ENCODE results near the gene TBC1D9B.

The TBC1D9B gene

DNA sequence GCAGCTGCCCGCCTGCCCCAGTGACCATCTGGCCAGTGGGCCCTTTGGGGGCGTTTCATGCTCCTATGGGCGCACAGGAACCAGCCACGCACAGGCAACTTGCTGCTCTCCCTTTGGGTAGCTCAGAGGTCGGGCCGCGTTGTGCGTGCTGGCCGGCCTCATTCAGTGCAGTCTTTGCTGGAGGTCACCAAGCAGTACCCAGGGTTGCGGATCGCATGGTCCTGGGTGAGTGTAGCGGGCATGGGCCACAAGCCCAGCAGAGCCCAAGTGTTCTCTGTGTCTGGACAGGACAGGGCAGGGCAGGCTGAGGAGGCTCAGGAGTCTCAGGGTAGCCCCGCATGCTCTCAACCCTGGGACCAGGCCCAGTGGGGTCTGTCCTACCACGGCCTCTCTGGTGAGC is 39.2 kb downstream of the TBC1D9B start:
- FAIRE-seq = no peak

DNA sequence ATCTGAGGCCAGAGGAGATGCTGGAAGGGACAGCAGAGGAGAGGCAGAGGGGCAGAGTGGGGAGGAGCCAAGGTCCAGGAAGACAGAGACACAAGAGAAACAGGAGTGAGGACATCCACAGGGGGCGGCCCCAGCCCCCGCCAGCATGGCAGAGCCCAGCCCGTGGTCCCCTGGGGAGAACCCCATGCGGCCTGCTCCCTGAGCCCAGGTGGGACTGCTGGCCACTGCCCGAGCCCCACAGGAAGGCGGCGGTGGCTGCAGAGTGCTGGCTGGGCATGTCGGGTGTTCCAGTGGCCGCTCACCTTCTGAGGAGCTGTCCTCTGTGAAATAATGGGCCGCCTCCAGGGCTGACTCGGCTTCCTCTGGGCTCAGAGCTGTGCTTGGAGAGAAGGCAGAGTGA is 40.2 kb downstream of the TBC1D9B start:
- no peak for FAIRE-seq

DNA sequence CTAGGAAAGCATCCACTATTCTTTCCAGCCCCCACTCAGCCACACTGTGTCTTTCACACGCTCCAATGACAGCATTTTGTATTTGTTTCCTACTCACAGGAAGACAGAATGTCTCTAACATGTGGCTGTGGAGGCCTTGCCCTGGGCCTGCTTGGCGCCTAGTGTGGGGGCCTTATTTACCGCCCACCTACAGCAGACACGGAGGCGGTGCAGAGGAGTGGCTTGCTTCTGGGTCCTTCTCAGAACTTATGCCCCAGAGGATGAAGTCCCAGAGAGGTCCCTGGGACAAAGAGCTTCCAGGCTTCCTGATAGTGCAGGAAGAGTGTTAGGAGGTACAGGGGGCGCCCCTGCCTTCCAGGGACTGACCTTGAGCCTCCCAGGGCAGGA is 40.6 kb downstream of the TBC1D9B start:
- FAIRE-seq = no peak

DNA sequence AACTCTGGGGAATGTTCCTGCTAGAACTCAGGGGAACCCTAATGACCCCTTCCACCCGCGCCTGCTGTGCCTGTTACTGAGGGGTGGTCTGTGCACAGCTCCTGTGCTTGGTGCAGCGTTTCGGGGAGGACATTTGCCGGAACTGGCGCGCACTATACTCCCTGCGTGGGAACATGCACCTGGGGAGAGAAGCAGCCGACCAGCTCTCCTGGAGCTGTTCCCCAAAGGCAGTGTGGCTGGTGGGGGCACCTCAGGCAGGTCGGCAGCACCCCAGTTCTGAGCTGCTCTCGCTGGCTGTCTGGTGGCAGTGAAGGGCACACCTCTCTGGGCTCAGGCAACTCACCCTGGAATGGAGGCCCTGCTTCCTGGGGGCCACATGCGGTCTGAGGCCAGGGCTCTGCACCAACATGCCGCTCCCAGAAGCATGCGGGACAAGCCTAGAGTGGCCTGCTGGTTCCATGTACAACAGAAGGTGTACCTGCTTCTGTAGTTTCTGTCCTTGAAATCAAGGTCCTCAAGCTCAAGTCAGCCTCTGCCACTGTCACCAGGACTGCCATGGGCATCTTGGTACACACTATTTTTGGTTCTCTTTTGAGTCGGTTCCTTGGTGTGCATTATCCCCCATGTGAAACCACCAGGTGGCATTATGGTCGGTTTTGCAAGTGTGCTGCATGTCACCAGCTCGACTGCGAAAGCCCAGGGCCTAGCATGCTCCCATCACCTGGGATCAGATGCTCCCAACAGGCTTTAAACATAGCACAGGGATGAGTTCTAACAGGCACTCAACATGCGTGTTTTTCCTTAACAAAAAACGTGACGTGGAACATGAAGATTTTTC is 41.2 kb downstream of the TBC1D9B start:
- no peak for FAIRE-seq

DNA sequence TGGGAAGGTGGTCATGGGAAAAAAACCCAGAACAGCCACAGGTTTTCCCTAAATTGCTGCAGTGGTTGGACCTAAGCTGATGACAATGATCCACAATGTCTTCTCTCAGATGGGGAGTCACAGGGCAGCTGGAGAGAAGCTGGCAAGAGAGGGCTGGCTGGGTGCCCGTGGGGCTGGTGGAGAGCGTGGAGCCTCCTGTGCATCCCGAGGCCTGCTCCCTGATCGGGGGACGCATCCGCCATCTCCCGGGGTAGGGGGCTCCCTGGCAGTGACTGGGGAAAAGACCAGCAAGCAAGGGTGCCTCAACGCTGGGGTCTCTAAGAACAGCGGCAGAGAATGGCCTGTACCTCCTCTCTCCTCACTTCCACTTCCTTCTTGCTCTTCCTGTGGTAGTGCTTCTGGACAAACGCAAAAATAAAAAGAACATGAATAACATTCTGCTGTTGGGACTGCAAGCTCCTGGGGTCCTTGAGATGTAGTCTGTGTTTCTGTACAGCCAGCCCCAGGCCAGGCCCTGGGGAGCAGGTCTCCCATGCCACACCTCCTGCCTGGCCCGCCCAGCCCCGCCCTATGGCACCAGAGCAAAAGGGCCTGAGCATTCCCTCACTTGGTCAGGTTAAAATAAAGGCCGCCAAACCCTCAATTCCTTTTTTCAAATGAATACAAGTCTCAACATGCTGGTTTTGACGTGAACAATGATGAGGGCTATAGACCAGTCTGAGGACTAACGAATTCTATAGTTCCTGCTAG is 42.0 kb downstream of the TBC1D9B start:
- FAIRE-seq = no peak

DNA sequence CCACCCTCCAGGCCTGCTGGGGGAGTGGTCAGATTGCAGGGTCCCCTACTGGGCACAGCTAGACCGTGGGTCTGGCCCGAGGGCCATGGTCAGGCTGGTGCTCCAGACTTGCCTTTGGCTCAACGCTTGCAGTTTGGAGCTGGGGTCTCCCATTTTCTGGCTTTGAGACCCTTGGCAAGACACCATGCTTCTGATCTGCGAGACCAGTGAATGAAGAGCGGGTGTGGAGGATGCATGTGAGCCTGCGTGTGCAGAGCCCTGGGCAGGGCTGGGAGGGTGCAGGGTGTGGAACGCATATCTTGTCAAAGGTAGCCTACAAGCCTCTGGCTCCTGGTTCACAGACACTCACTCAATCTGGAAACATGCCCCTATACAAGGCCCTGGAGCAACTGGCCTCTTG is 43.0 kb downstream of the TBC1D9B start:
- FAIRE-seq = no peak

DNA sequence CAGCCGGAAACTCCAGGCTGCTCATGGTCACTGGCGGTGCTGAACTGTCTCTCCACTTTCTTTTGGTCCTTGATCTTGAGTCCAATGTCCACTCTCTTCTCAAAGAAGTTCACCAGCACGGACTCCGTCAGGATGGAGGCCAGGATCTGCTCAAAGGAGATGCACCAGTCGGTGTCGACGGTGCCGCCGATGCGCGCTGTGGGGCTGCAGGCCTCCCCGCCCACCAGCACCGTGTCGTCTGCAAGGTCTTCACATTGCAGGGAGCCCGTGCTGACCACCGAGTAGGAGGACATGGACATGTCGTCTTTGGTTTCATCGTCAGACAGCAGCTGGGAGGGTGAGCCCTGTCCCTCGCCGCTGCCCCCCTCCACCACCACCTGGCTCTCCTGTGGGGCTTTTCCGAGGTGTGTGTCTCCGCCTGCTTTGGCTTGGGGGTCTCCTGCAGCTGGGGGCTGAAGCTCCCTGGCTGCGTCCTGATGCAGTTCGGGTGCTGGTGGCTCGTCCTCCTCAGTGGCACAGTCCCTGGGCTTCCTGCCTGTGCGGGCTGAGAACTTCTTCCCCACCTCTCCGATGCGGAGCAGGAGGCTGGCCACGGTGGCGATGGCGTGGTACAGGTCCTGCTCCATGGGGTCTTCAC is 44.1 kb downstream of the TBC1D9B start:
- FAIRE-seq = no peak

DNA sequence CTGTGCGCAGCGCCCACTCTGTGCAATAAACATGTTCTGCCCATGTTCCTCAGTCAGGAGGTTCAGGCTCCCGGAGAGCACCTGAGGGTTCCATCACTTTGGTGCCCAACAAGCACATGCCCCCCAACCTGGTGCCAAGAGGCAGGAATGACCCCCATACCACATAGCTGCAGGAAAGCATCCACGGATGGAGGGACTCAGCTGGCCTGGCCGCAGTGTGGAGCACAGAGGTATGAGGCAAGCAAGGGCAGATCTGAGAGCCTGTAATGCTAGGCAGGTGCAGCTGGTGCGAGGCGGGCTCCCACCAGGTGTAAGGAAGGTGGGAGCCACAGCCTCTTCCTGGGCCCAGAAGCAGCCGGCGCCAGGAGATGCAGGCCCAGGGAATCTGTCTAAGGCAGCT is 44.8 kb downstream of the TBC1D9B start:
- FAIRE-seq = no peak

DNA sequence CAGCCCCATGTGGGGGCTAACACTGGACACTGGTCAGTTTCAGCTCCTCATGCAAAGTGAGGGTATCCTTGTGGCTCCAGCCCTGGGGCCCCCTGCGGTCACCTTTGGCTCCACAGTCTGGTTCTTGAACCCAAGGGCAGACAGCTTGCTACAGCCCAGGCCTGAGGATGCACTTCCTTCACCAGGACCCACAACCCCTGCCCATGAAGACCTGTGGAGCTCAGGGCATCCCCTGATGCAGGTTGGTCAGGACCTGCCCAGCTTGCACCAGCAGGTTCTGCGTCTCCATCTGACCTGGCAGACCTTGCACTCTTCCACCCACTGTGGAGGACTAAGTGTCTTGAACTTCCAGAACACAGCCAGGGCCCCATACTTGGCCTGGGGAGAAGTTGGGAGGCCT is 45.4 kb downstream of the TBC1D9B start:
- FAIRE-seq = no peak

DNA sequence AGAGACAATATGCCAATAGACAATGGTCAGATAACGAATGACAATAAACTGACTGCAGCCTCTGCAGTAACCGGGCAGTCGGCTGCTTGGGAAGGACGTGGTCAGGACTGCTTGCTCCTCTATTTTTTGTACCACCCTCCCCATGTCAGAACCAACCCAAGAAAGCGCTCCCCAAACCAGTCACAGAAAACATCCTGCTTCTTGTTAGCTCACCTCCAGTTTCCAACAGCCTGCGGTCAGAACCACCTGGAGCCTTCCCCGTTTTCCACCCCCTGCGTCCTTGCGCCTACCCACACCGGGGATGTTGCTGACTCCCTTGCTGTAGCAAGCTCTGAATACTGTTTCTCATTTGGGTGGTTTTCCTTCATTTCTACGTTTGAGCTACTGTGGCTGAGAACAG is 47.4 kb downstream of the TBC1D9B start:
- FAIRE-seq = no peak

DNA sequence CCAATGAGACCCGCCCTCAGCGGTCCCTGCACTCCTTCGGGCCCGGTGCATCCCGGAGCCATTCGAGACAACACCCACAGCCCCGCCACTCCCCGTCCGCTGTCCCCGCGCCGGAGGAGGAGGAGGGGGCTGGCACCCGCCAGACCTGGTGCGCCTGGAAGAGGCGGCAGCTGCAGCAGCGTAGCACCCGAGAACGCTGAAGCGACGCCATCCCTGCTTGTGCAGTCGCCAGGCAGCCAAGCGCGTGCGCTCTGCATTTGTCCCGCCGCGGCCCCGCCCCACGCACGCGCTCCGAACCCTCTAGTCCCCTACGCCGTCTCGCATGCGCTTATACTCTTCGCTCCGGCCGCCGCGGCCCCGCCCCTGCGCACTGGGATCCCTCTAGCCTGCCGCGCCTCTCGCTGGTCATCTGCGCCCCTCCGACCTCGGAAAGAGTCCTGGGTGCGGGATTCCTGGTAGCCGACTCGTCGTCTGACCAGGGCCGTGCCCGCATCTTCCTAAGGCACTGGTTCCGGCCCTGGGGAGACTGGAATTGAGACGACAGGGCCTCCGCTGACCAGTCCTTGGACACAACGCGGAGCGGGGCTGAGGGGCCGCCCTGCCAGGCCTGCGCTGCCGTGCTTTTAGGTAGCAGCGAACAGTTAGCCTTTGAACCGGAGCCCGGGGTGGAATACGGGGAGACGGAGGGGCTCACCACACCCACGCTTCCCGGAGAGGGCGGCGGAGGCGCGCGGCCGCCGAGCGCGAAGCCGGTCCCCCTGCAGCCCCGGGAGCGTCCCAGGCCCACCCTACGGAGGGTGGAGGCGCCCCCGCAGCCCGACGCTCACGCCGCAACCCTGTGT is 48.9 kb downstream of the TBC1D9B start, which contains the start of gene MRNIP:
TSS of gene MRNIP (minus strand) at position 232 of the 842 bp plus-strand sequence. CDS start at position 211, 21 bp downstream.
- no peak for FAIRE-seq

DNA sequence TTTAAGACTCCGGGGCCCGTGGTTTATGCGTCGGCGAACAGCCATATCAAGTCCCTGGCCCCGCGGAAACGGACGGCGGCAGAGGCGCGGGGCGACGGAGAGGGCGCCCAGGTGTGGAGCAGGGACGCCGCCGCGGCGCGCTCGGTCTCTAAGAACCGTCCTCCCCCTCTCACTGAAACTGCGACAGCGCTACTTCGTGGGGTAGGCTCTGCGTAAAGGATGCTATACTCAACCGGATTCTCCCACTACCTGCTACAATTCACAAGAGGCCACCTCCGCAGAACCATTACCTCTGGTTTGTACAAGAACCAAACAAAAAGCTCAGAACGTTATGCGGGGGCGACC is 49.5 kb downstream of the TBC1D9B start:
- FAIRE-seq = no peak

DNA sequence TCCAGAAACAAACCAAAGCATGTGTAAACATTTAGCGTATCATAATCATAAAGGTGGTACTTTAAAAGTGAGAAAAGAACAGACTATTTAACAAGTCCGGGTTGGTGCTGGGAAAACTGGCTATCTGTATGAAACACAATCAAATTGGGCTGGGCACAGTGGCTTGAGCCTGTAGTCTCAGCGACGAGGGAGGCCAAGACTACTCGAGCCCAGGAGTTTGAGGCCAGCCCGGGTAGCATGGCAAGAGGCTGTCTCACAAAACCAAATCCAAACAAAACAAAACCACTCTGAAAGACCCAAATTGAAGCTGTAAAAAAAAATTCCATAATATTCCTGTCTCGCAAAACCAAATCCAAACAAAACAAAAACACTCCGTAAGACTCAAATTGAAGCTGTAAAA is 53.3 kb downstream of the TBC1D9B start:
- FAIRE-seq = no peak

DNA sequence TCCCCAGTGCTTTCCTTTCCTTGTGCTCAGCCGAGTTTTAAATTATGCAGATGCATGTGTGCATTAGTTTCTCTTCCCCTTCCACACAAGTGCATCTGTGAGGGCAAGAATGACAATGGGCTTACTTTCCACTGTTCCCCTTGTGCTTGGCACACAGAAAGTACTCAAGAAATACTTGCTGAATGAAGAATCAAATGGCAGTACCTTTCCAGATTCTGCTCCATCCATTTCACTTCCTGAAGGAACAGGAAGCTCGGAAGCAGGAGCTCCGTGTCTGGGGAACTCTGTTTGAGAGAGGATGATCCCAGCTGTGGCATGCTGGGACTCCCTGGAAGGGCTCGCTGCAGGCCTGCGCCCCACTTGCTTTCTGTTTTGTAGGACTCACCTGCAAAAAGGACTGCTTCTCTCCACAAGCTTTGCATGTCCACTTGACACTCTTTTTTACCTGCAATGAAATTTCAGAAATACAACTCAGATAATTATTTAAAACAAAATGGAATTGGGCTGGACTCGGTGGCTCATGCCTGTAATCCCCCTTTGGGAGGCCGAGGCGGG is 54.6 kb downstream of the TBC1D9B start:
- FAIRE-seq = no peak

DNA sequence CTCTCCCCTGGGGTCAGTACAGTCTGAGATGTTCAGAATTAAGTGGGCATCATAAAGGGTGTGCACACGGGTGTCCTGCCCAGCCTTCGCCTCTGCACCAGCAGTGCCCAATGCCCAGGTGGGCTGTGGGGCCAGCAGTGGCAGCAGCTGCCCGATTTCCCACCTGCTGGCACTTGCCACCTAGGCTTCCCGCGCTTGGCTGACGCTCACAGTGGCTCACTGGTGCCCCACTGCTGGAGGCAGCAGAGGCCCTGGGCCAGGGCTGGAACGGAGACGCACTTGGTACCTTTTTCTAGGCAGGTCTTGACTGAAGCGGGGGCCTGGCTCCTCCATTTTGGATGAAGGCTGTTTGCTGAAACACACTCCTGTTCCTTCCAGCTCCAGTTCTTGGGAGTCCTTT is 66.1 kb downstream of the TBC1D9B start:
- FAIRE-seq = no peak

DNA sequence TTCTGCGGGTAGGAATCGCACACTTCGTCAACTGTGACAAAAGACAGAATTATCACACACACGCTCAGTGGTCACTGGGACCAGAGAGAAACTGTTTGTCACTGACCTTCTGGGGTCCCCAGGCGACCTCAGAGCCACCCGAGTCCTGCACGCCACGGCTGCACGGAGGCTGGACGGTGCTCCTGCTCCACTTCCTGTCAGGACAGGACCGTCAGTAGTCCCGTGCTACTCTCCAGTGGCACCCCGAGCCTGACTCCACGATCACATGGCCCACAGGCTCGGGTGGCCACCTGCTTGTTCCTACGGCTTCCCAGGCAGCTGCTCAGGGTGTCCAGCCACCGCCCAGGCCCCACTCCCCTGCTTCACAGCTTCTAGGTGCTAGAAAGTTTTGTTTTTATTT is 66.9 kb downstream of the TBC1D9B start:
- FAIRE-seq = no peak

DNA sequence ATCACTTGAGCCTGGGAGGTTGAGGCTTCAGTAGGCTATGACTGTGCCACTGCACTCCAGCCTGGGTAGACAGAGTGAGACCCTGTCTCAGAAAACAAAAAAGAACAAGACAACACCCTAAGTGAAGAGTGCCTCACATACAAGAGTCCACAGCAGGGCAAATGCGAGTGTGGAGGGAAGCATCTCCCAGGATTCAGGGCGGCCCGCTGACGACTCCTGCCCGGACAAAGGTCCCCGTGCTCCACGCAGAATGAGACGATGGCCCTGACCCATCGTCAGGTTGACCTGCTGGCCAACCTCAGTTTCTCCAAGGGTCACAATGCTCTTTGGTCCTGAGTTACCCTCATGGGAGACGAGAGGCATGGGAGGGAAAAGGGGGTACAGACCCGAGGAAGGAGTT is 67.4 kb downstream of the TBC1D9B start:
- no peak for FAIRE-seq

DNA sequence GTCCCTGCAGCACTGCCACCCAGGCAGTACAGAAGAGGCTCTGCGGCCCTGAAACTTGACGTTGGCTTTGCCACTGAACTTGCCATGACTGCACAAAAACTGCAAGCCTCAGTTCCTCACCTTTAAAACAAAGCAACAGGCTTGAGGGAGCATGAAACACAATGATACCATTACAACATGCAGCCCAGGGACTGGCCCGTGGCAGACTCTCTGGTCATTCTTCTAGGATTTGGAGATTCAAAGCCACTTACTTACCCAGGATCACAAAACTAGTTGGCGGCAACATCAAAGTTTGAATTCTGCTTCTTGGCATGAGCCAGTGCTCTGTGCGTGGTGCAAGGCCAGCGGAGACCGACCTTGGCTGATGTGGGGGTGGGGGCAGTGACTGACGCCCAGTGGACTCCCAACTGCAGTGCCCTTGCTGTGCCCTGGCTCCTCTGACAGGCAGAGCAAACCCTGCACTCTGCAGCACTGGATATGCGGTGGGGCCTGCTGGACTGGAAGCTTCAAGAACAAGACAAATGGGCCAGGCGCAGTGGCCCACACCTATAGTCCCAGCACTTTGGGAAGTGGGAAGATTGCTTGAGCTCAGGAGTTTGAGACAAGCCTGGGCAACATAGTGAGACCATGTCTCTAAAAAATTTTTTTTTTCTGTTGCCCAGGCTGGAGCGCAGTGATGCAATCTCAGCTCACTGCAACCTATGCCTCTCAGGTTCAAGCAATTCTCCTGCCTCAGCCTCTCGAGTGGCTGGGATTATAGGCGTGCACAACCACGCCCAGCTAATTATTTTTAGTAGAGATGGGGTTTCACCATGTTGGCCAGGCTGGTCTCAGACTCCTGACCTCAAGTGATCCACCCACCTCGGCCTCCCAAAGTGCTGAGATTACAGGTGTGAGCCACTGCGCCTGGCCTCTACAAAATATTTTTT is 68.1 kb downstream of the TBC1D9B start:
- FAIRE-seq = no peak

DNA sequence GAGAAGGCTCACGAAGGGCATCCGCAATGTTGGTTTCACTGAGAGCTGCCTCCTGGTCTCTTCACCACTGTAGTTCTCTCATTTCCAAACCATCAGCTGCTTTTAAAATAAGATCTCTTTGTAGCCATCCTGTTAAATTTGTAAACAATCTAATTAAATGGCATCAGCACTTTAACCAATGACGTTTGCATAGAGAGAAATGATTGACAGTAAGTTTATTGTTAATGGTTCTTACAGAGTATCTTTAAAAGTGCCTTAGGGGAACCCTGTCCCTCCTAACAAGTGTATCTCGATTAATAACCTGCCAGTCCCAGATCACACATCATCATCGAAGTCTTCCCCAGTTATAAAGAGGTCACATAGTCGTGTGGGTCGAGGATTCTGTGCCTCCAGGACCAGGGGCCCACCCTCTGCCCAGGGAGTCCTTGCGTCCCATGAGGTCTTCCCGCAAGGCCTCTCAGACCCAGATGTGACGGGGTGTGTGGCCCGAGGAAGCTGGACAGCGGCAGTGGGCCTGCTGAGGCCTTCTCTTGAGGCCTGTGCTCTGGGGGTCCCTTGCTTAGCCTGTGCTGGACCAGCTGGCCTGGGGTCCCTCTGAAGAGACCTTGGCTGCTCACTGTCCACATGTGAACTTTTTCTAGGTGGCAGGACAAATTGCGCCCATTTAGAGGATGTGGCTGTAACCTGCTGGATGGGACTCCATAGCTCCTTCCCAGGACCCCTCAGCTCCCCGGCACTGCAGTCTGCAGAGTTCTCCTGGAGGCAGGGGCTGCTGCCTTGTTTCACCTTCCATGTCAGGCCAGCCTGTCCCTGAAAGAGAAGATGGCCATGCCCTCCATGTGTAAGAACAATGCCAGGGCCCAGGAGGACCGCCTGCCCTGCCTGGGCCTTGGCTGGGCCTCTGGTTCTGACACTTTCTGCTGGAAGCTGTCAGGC is 70.4 kb downstream of the TBC1D9B start:
- no peak for FAIRE-seq

All from TTC549 (cell line).